Putamen (tissue), 1 donor: Measurements from ENCODE around the gene ALDH1L2.

Source experiments
- DNase-seq: peaks from one replicate; pipeline ENCODE4 v3.0.0-alpha.2; 2016; ENCODE audit warnings: low spot score

ALDH1L2 gene

GRCh38 chr12:105032703-105033357 lies 51.4 kb downstream of the ALDH1L2 start:
- no peak for DNase-seq

- no peak for DNase-seq
Observed at GRCh38 chr12:105030820-105031807, 53.1 kb downstream of the ALDH1L2 start.

- no peak for DNase-seq
Observed at GRCh38 chr12:105026411-105026810, 57.8 kb downstream of the ALDH1L2 start.

- peak; percentile 51 for DNase-seq
Observed at GRCh38 chr12:105025890-105026289, 58.4 kb downstream of the ALDH1L2 start.

GRCh38 chr12:105024928-105025327 lies 59.3 kb downstream of the ALDH1L2 start:
- no peak for DNase-seq

- DNase-seq, result no peak
Observed at GRCh38 chr12:105020241-105020962, 63.9 kb downstream of the ALDH1L2 start.

- no peak for DNase-seq
Observed at GRCh38 chr12:105018776-105019175, 65.5 kb downstream of the ALDH1L2 start.

- DNase-seq, result no peak
Observed at GRCh38 chr12:105018012-105018411, 66.2 kb downstream of the ALDH1L2 start.

GRCh38 chr12:105015543-105015942 lies 68.7 kb downstream of the ALDH1L2 start:
- DNase-seq, result no peak

GRCh38 chr12:105014603-105015002 lies 69.7 kb downstream of the ALDH1L2 start:
- no peak for DNase-seq

GRCh38 chr12:105013892-105014291 lies 70.4 kb downstream of the ALDH1L2 start:
- no peak for DNase-seq

- no peak for DNase-seq
Observed at GRCh38 chr12:105001476-105001875, 82.8 kb downstream of the ALDH1L2 start.

- no peak for DNase-seq
Observed at GRCh38 chr12:104999347-104999685, 84.9 kb downstream of the ALDH1L2 start.

GRCh38 chr12:104998423-104999346 lies 85.6 kb downstream of the ALDH1L2 start:
- no peak for DNase-seq

GRCh38 chr12:104997541-104997940 lies 86.7 kb downstream of the ALDH1L2 start:
- no peak for DNase-seq

- no peak for DNase-seq
Observed at GRCh38 chr12:104994336-104994735, 89.9 kb downstream of the ALDH1L2 start.

GRCh38 chr12:104991565-104992128 lies 92.6 kb downstream of the ALDH1L2 start:
- DNase-seq, result no peak

GRCh38 chr12:104990950-104991349 lies 93.3 kb downstream of the ALDH1L2 start:
- no peak for DNase-seq

- DNase-seq, result peak; percentile 93
Observed at GRCh38 chr12:104986022-104986941, 98.0 kb downstream of the ALDH1L2 start, which contains the start of gene NOPCHAP1. Gene NOPCHAP1, plus strand, starts transcription at chr12:104986316. Its CDS starts 37 bp downstream, at chr12:104986353.

GRCh38 chr12:104985206-104985605 lies 99.1 kb downstream of the ALDH1L2 start:
- DNase-seq, result no peak
